SK-N-SH treated with all-trans-retinoic acid at 6 μM for 48 hours (cell line): ENCODE data around the gene FRMD4B.

Source experiments
- ATAC-seq: fragments of 200-7000 bp; cut with Tn5 transposase; 3 replicates; pipeline ENCODE4 v1.9.1; 2020; ENCODE audit warnings: mild to moderate bottlenecking, moderate library complexity
- BACH2 ChIP-seq: fragments of 250-450 bp; sonication (Bioruptor Pico); IDR thresholded peaks from 2 replicates; pipeline ENCODE4 v1.9.0; 2021; ENCODE audit warnings: mild to moderate bottlenecking, borderline replicate concordance
- CREB5 ChIP-seq: fragments of 250-450 bp; sonication (Bioruptor Pico); IDR thresholded peaks from 2 replicates; pipeline ENCODE4 v1.5.1; 2020; ENCODE audit warnings: low read depth, mild to moderate bottlenecking, moderate library complexity
- CSDC2 ChIP-seq: fragments of 250-450 bp; sonication (Bioruptor Pico); IDR thresholded peaks from 2 replicates; pipeline ENCODE4 v1.5.0; 2020; ENCODE audit warnings: mild to moderate bottlenecking, moderate library complexity
- CSRNP3 ChIP-seq: fragments of 250-450 bp; sonication (Bioruptor Pico); IDR thresholded peaks from 2 replicates; pipeline ENCODE4 v1.5.1; 2021; ENCODE audit warnings: mild to moderate bottlenecking, moderate library complexity
- ESRRG ChIP-seq: fragments of 250-450 bp; sonication (Bioruptor Pico); IDR thresholded peaks from 2 replicates; pipeline ENCODE4 v1.6.1; 2021; ENCODE audit warnings: mild to moderate bottlenecking
- GLIS3 ChIP-seq: fragments of 250-450 bp; sonication (Bioruptor Pico); IDR thresholded peaks from 2 replicates; pipeline ENCODE4 v1.5.0; 2020; ENCODE audit warnings: mild to moderate bottlenecking, moderate library complexity
- ISL1 ChIP-seq: fragments of 250-450 bp; sonication (Bioruptor Pico); IDR thresholded peaks from 2 replicates; pipeline ENCODE4 v2.1.2; 2022; ENCODE audit warnings: mild to moderate bottlenecking, moderate library complexity
- OSR1 ChIP-seq: fragments of 250-450 bp; sonication (Bioruptor Pico); IDR thresholded peaks from 2 replicates; pipeline ENCODE4 v1.8.0; 2022; ENCODE audit warnings: moderate library complexity, mild to moderate bottlenecking, inconsistent platforms
- PATZ1 ChIP-seq: fragments of 250-450 bp; sonication (Bioruptor Pico); IDR thresholded peaks from 2 replicates; pipeline ENCODE4 v1.8.0; 2020; ENCODE audit warnings: mild to moderate bottlenecking, moderate library complexity, borderline replicate concordance
- POU6F1 ChIP-seq: fragments of 250-450 bp; sonication (Bioruptor Pico); IDR thresholded peaks from 2 replicates; pipeline ENCODE4 v1.8.0; 2021; ENCODE audit warnings: low read depth, mild to moderate bottlenecking, moderate library complexity, borderline replicate concordance
- PPARA ChIP-seq: fragments of 250-450 bp; sonication (Bioruptor Pico); IDR thresholded peaks from 2 replicates; pipeline ENCODE4 v1.5.0; 2020; ENCODE audit warnings: mild to moderate bottlenecking, borderline replicate concordance
- RARB ChIP-seq: fragments of 250-450 bp; sonication (Bioruptor Pico); IDR thresholded peaks from 2 replicates; pipeline ENCODE4 v1.8.0; 2021; ENCODE audit warnings: mild to moderate bottlenecking, moderate library complexity
- SNAI2 ChIP-seq: fragments of 250-450 bp; sonication (Bioruptor Pico); IDR thresholded peaks from 2 replicates; pipeline ENCODE4 v1.5.0; 2020; ENCODE audit warnings: mild to moderate bottlenecking, moderate library complexity
- TCF4 ChIP-seq: fragments of 250-450 bp; sonication (Bioruptor Pico); IDR thresholded peaks from 2 replicates; pipeline ENCODE4 v1.8.0; 2021; ENCODE audit warnings: mild to moderate bottlenecking, moderate library complexity, borderline replicate concordance
- TOX ChIP-seq: fragments of 250-450 bp; sonication (Bioruptor Pico); IDR thresholded peaks from 2 replicates; pipeline ENCODE4 v1.8.0; 2021; ENCODE audit warnings: mild to moderate bottlenecking, moderate library complexity, borderline replicate concordance
- TSHZ2 ChIP-seq: fragments of 250-450 bp; sonication (Bioruptor Pico); IDR thresholded peaks from 2 replicates; pipeline ENCODE4 v1.5.0; 2020; ENCODE audit warnings: mild to moderate bottlenecking, moderate library complexity
- ZC3H10 ChIP-seq: fragments of 250-450 bp; sonication (Bioruptor Pico); IDR thresholded peaks from 2 replicates; pipeline ENCODE4 v1.5.1; 2021; ENCODE audit warnings: mild to moderate bottlenecking, moderate library complexity
- ZFP3 ChIP-seq: fragments of 250-450 bp; sonication (Bioruptor Pico); IDR thresholded peaks from 2 replicates; pipeline ENCODE4 v1.5.0; 2020; ENCODE audit warnings: mild to moderate bottlenecking, moderate library complexity
- ZNF565 ChIP-seq: fragments of 450-650 bp; formaldehyde crosslinking; conservative IDR thresholded peaks from 2 replicates; pipeline ENCODE4 v1.5.0; 2020; ENCODE audit warnings: low read depth, mild to moderate bottlenecking, moderate library complexity
- ZNF70 ChIP-seq: fragments of 450-650 bp; formaldehyde crosslinking; IDR thresholded peaks from 2 replicates; pipeline ENCODE4 v1.5.0; 2020; ENCODE audit warnings: mild to moderate bottlenecking, moderate library complexity
- ZNF8 ChIP-seq: fragments of 450-650 bp; formaldehyde crosslinking; IDR thresholded peaks from 2 replicates; pipeline ENCODE4 v1.5.0; 2020; ENCODE audit warnings: mild to moderate bottlenecking, moderate library complexity

The FRMD4B gene

GRCh38 chr3:69178838-69179739 is 206.8 kb downstream of the FRMD4B start:
- ATAC-seq = no peak
- TF ChIP-seq POU6F1 (CRISPR knock-in tag) (no peak), ESRRG (CRISPR knock-in tag) (no peak), PPARA (CRISPR knock-in tag) (no peak), ZC3H10 (no peak), OSR1 (CRISPR knock-in tag) (no peak), RARB (CRISPR knock-in tag) (no peak), CREB5 (no peak), ZNF70 (CRISPR knock-in tag) (no peak), CSDC2 (CRISPR knock-in tag) (no peak), TSHZ2 (no peak), BACH2 (CRISPR knock-in tag) (no peak), PATZ1 (no peak), ISL1 (no peak), ZNF565 (CRISPR knock-in tag) (no peak), TCF4 (CRISPR knock-in tag) (no peak), SNAI2 (CRISPR knock-in tag) (no peak), ZFP3 (CRISPR knock-in tag) (no peak), ZNF8 (CRISPR knock-in tag) (no peak), GLIS3 (CRISPR knock-in tag) (no peak), CSRNP3 (CRISPR knock-in tag) (no peak)
- TF ChIP-seq, all 23 proteins: peak for 0

GRCh38 chr3:69178082-69178481 is 207.8 kb downstream of the FRMD4B start:
- TF ChIP-seq ZNF565 (CRISPR knock-in tag) (no peak), TSHZ2 (no peak), TOX (no peak), ISL1 (no peak), SNAI2 (CRISPR knock-in tag) (no peak), OSR1 (CRISPR knock-in tag) (no peak)
- no peak for ATAC-seq
